Subcutaneous abdominal adipose tissue (tissue), 5 donors: ENCODE data around the gene PXMP4.
A peak's percentile ranks its signal among the peaks of the same experiment; 100 is the strongest.

Source experiments
- H3K27ac ChIP-seq: one replicate; pipeline ENCODE4 v1.7.0; 2013; ENCODE audit warnings: low read depth, mild to moderate bottlenecking, inconsistent platforms, low read length, moderate library complexity
- H3K27me3 ChIP-seq, 5 donors: one replicate each; pipeline ENCODE4 v1.7.0; 2013; ENCODE audit warnings: low read length in 5 of 5, inconsistent platforms in 1 of 5; ENCODE audit not compliant: control insufficient read depth in 5 of 5, insufficient read depth in 4 of 5
- H3K36me3 ChIP-seq, 5 donors: one replicate each; pipeline ENCODE4 v1.7.0; 2013; ENCODE audit warnings: low read length in 5 of 5; ENCODE audit not compliant: control insufficient read depth in 5 of 5, insufficient read depth in 5 of 5
- H3K4me1 ChIP-seq, 5 donors: one replicate each; pipeline ENCODE4 v1.7.0; 2013; ENCODE audit warnings: low read length in 5 of 5, mild to moderate bottlenecking in 3 of 5, moderate library complexity in 1 of 5; ENCODE audit not compliant: control insufficient read depth in 5 of 5, insufficient read depth in 5 of 5
- H3K4me3 ChIP-seq, 5 donors: one replicate each; pipeline ENCODE4 v1.7.0; 2013; ENCODE audit warnings: low read length in 5 of 5, low read depth in 1 of 5
- H3K9ac ChIP-seq, 5 donors: one replicate each; pipeline ENCODE4 v1.7.0; 2013; ENCODE audit warnings: low read length in 5 of 5, mild to moderate bottlenecking in 4 of 5, moderate library complexity in 3 of 5
- H3K9me3 ChIP-seq, 5 donors: one replicate each; pipeline ENCODE4 v1.7.0; 2013; ENCODE audit warnings: low read length in 5 of 5; ENCODE audit not compliant: control insufficient read depth in 5 of 5
- donor health status: healthy.
- donor health status: healthy.
- donor health status: healthy.
- donor health status: healthy.
- donor health status: healthy.

The PXMP4 gene

DNA sequence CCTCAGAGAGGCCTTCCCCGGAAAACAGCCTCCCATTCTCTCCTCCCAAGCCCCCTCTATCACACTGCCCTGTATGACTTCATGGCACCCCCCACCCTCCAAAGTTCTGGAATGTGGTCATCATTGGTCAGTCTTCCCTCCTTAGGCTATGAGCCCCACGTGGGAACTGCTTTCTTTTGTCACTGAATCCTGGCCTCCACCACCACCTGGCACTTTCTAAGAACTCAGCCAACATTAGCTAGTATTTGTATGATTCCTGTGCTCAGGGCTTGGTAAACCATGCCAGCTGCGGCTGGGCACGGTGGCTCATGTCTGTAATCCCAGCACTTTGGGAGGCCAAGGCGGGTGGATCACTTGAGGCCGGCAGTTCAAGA lies 25.5 kb downstream of the PXMP4 start:
- Histone ChIP-seq H3K36me3 (no peaks in the 10 kb centered on the region), H3K9ac (no peak overlapping the region), H3K9me3 (no peaks in the 10 kb centered on the region), H3K4me3 (no peak overlapping the region), H3K4me1 (peaks cover 0 to 20% (median 7%) of the 10 kb centered on the region in 5 donors), H3K27me3 (no peaks in the 10 kb centered on the region), H3K27ac (no peak overlapping the region)

GRCh38 chr20:33693741-33694638 lies 26.1 kb downstream of the PXMP4 start:
- Histone ChIP-seq H3K4me1 (peaks cover 0 to 20% (median 7%) of the 10 kb centered on the region in 5 donors), H3K27ac (no peak overlapping the region), H3K9ac (peak overlapping the region in 1 of 5 donors; percentile 32), H3K27me3 (no peaks in the 10 kb centered on the region), H3K36me3 (no peaks in the 10 kb centered on the region), H3K4me3 (no peak overlapping the region), H3K9me3 (no peaks in the 10 kb centered on the region)

DNA sequence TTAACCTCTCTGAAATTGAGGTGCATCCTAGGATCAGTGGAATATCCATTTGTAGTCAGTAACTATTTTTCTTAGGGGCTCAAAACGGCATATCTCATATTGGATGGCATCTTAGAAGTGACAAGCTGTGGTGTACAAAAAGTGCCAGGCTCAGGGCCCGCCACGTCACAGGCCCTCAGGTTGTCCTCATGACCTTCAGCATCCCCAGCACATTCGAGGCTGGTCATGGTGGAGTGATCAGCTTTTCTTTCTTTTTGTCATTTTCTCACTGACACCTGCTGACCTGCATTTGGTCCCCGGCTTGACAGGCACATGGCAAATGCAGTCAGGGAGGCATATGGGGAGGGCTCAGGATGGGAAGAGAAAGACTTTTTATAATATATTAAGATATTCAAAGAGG lies 26.8 kb downstream of the PXMP4 start:
- H3K27me3 ChIP-seq: no peaks in the 10 kb centered on the region
- H3K9ac ChIP-seq: no peak overlapping the region
- no peak overlapping the region for H3K4me3 ChIP-seq
- no peak overlapping the region for H3K27ac ChIP-seq
- H3K4me1 ChIP-seq: peaks cover 0 to 20% (median 7%) of the 10 kb centered on the region in 5 donors
- H3K9me3 ChIP-seq: no peaks in the 10 kb centered on the region
- H3K36me3 ChIP-seq: no peaks in the 10 kb centered on the region

GRCh38 chr20:33689973-33690372 lies 30.1 kb downstream of the PXMP4 start:
- Histone ChIP-seq H3K9ac (no peak overlapping the region), H3K4me1 (peaks cover 4 to 27% (median 20%) of the 10 kb centered on the region in 5 donors), H3K36me3 (no peaks in the 10 kb centered on the region), H3K27me3 (no peaks in the 10 kb centered on the region), H3K27ac (no peak overlapping the region), H3K4me3 (no peak overlapping the region), H3K9me3 (no peaks in the 10 kb centered on the region)

DNA sequence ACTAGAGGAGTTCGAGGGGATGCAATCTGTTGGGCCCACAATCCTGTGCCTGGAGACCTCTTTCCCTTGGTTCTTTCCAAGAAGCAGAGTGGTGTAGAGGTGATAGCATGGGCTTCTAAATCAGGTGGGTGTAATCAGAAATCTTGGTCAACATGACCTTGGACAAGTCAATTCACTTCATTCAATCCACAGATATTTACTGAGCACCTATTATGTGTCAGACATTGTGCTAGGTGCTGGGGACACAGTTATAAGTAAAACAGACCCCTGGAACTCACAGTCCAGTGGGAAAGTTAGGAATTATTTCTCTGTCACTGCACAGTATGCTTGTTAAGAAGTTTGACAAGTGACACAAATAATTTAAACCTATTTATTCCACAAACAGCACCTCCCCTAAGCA lies 30.6 kb downstream of the PXMP4 start:
- Histone ChIP-seq H3K9ac (no peak overlapping the region), H3K36me3 (no peaks in the 10 kb centered on the region), H3K27ac (no peak overlapping the region), H3K9me3 (no peaks in the 10 kb centered on the region), H3K4me3 (no peak overlapping the region), H3K4me1 (peaks cover 4 to 30% (median 23%) of the 10 kb centered on the region in 5 donors), H3K27me3 (no peaks in the 10 kb centered on the region)

GRCh38 chr20:33688938-33689424 lies 31.1 kb downstream of the PXMP4 start:
- H3K27ac ChIP-seq: no peak overlapping the region
- H3K27me3 ChIP-seq: no peaks in the 10 kb centered on the region

GRCh38 chr20:33687993-33688937 lies 31.8 kb downstream of the PXMP4 start:
- H3K4me3 ChIP-seq: no peak overlapping the region
- no peak overlapping the region for H3K9ac ChIP-seq
- H3K27me3 ChIP-seq: no peaks in the 10 kb centered on the region
- peaks cover 4 to 27% (median 19%) of the 10 kb centered on the region in 5 donors for H3K4me1 ChIP-seq
- H3K36me3 ChIP-seq: no peaks in the 10 kb centered on the region
- no peak overlapping the region for H3K27ac ChIP-seq
- H3K9me3 ChIP-seq: no peaks in the 10 kb centered on the region

More at GRCh38 chr20:33688938-33689424, 31.1 kb downstream of the PXMP4 start:
- H3K9ac ChIP-seq: no peak overlapping the region
- H3K36me3 ChIP-seq: no peaks in the 10 kb centered on the region
- H3K4me3 ChIP-seq: no peak overlapping the region
- no peaks in the 10 kb centered on the region for H3K9me3 ChIP-seq
- peaks cover 4 to 31% (median 19%) of the 10 kb centered on the region in 5 donors for H3K4me1 ChIP-seq

- no peaks in the 10 kb centered on the region for H3K27me3 ChIP-seq
- no peaks in the 10 kb centered on the region for H3K36me3 ChIP-seq
- no peak overlapping the region for H3K9ac ChIP-seq
- no peak overlapping the region for H3K27ac ChIP-seq
- H3K9me3 ChIP-seq: no peaks in the 10 kb centered on the region
- H3K4me1 ChIP-seq: peaks cover 4 to 27% (median 19%) of the 10 kb centered on the region in 5 donors
- no peak overlapping the region for H3K4me3 ChIP-seq
These were observed 32.7 kb downstream of the PXMP4 start for GRCh38 chr20:33687370-33687915.

GRCh38 chr20:33686984-33687366 lies 33.1 kb downstream of the PXMP4 start:
- H3K4me1 ChIP-seq: peaks cover 4 to 27% (median 19%) of the 10 kb centered on the region in 5 donors
- H3K27me3 ChIP-seq: no peaks in the 10 kb centered on the region
- no peak overlapping the region for H3K27ac ChIP-seq
- no peaks in the 10 kb centered on the region for H3K36me3 ChIP-seq
- H3K9me3 ChIP-seq: no peaks in the 10 kb centered on the region
- H3K9ac ChIP-seq: no peak overlapping the region
- H3K4me3 ChIP-seq: peak overlapping the region in 4 of 5 donors; percentile 49 to 64 (median 58)
